AG04450 (cell line): ENCODE results near the gene BLOC1S1. TPM values are rescaled to one million over a fixed set of nuclear protein-coding genes. Genes with fewer than 3 reads are reported as not detected.

Experiments used
- CTCF ChIA-PET: fragments of 300-600, 350-600 bp; formaldehyde crosslinking; extraction: SDS; loops from one replicate; lab custom pipeline; 2022; ENCODE audit warnings: antibody characterized with exemption, inconsistent platforms; lab: Charles Lee
- POLR2A ChIA-PET: fragments of 350-600 bp; formaldehyde crosslinking; extraction: SDS; loops from one replicate; lab custom pipeline; 2021; ENCODE audit warnings: antibody characterized with exemption, inconsistent platforms; lab: Yijun Ruan, JAX
- DNase-seq: peaks from one replicate; pipeline ENCODE4 v3.0.0-alpha.2; 2011; ENCODE audit warnings: low read depth, low spot score
- H3K27ac ChIP-seq: one replicate; pipeline ENCODE4 v1.5.1; 2012; ENCODE audit warnings: low read depth, low read length, control low read depth
- H3K27me3 ChIP-seq: one replicate; pipeline ENCODE4 v1.6.0; 2012; ENCODE audit warnings: low read length; ENCODE audit not compliant: control insufficient read depth, insufficient read depth
- H3K4me3 ChIP-seq: 2 replicates; pipeline ENCODE4 v1.5.1; 2011; ENCODE audit warnings: mild to moderate bottlenecking, low read depth, low read length, control low read depth
- H3K9me3 ChIP-seq: 2 replicates; pipeline ENCODE4 v1.5.1; 2012; ENCODE audit warnings: low read length; ENCODE audit not compliant: control insufficient read depth, insufficient read depth
- CTCF ChIP-seq: IDR thresholded peaks from 2 replicates; pipeline ENCODE4 v1.5.1; 2011; ENCODE audit warnings: low read depth, low read length, control low read depth, inconsistent platforms
- polyA plus RNA-seq: library from polyadenylated mRNA; depleted of rRNA; stranded (reverse); fragments of >200 nt; gene quantifications from 2 replicates; pipeline ENCODE4 v1.2.3, GENCODE V29; 2011

Gene BLOC1S1
- polyA plus RNA-seq, 1 experiment, result 132 TPM

GRCh38 chr12:55720894-55721444 lies 5.1 kb downstream of the BLOC1S1 start:
- CTCF ChIA-PET, result interaction anchor here (0.6 to 1.5 kb wide), 6 partner anchors 9 to 101 kb away, joined by 3 to 7 read pairs (median 4); partner anchors contain the start of gene CD63

GRCh38 chr12:55721601-55722213 lies 5.9 kb downstream of the BLOC1S1 start:
- H3K9me3 ChIP-seq, result no peaks in the 10 kb centered on the region; the same call in 1 of the 2 replicates
- H3K27me3 ChIP-seq, result no peaks in the 10 kb centered on the region
- no peak for DNase-seq
- POLR2A ChIA-PET, result interaction anchor here (3.2 kb wide), 1 partner anchor 8 kb away, joined by 17 read pairs; no protein-coding TSS in a partner anchor
- TF ChIP-seq CTCF, result no peak
- CTCF ChIA-PET, result interaction anchor here (1.5 kb wide), 1 partner anchor 16 kb away, joined by 7 read pairs; no protein-coding TSS in a partner anchor
- peak overlapping the region; percentile 73 for H3K27ac ChIP-seq
- H3K4me3 ChIP-seq, result no peak overlapping the region

More at GRCh38 chr12:55720894-55721444, 5.1 kb downstream of the BLOC1S1 start:
- peak; percentile 40; the same call in 1 of the 2 replicates for TF ChIP-seq CTCF
- Histone ChIP-seq H3K4me3 (0 out of 2 replicates have a peak overlapping the region, but pooled peaks have one; percentile 7), H3K9me3 (no peaks in the 10 kb centered on the region; the same call in 1 of the 2 replicates), H3K27me3 (no peaks in the 10 kb centered on the region), H3K27ac (peak overlapping the region; percentile 73)
- DNase-seq, result peak; percentile 70
- POLR2A ChIA-PET, result interaction anchor here (0.5 to 3.2 kb wide), 2 partner anchors 9 to 348 kb away, joined by 7 to 17 read pairs; no protein-coding TSS in a partner anchor

GRCh38 chr12:55722948-55723347 lies 7.1 kb downstream of the BLOC1S1 start:
- H3K9me3 ChIP-seq, result no peaks in the 10 kb centered on the region; the same call in 1 of the 2 replicates
- no peak for DNase-seq
- TF ChIP-seq CTCF, result no peak
- POLR2A ChIA-PET, result interaction anchor here (0.7 kb wide), 1 partner anchor 129 kb away, joined by 3 read pairs; no protein-coding TSS in a partner anchor
- CTCF ChIA-PET, result no interaction called here
- H3K27me3 ChIP-seq, result no peaks in the 10 kb centered on the region
- no peak overlapping the region for H3K4me3 ChIP-seq
- no peak overlapping the region for H3K27ac ChIP-seq

GRCh38 chr12:55723516-55724225 lies 7.8 kb downstream of the BLOC1S1 start:
- CTCF ChIA-PET, result no interaction called here
- H3K4me3 ChIP-seq, result no peak overlapping the region
- no peak for TF ChIP-seq CTCF
- no peak for DNase-seq
- H3K27me3 ChIP-seq, result no peaks in the 10 kb centered on the region
- POLR2A ChIA-PET, result interaction anchor here (1.4 kb wide), 1 partner anchor 15 kb away, joined by 3 read pairs; no protein-coding TSS in a partner anchor
- no peaks in the 10 kb centered on the region; the same call in 1 of the 2 replicates for H3K9me3 ChIP-seq
- peak overlapping the region; percentile 57 for H3K27ac ChIP-seq
